Stimulated activated CD4-positive, alpha-beta T cell treated with anti-CD3 and anti-CD28 coated beads, Interleukin-12 subunit alpha, Interleukin-12 subunit beta, amount 100 ng/mL, for 24 hours (primary cell): ENCODE data around the gene INPP4B.

Experiments used
- DNase-seq, 2 experiments: peaks; one replicate each; pipeline ENCODE4 v3.0.0-alpha.2; 2020; ENCODE audit warnings: low read depth in 2 of 2

The INPP4B gene

GRCh38 chr4:142581881-142582280 lies 264.2 kb downstream of the INPP4B start:
- DNase-seq = no peak

- no peak for DNase-seq
These were observed 266.7 kb downstream of the INPP4B start for GRCh38 chr4:142579443-142579842.

GRCh38 chr4:142574306-142574705 lies 271.8 kb downstream of the INPP4B start:
- DNase-seq = no peak

GRCh38 chr4:142572071-142572470 lies 274.0 kb downstream of the INPP4B start:
- no peak for DNase-seq

- DNase-seq = no peak
These were observed 278.3 kb downstream of the INPP4B start for GRCh38 chr4:142567620-142568451.

GRCh38 chr4:142567199-142567598 lies 278.9 kb downstream of the INPP4B start:
- DNase-seq = peak; percentile 37 to 38

- no peak for DNase-seq
These were observed 279.3 kb downstream of the INPP4B start for GRCh38 chr4:142566777-142567176.

GRCh38 chr4:142566243-142566642 lies 279.9 kb downstream of the INPP4B start:
- DNase-seq = no peak

- DNase-seq = no peak
These were observed 280.3 kb downstream of the INPP4B start for GRCh38 chr4:142565771-142566170.

- no peak for DNase-seq
These were observed 282.3 kb downstream of the INPP4B start for GRCh38 chr4:142563682-142564291.

- DNase-seq = no peak
These were observed 286.1 kb downstream of the INPP4B start for GRCh38 chr4:142559986-142560385.

GRCh38 chr4:142558851-142559250 lies 287.2 kb downstream of the INPP4B start:
- DNase-seq = no peak

- DNase-seq = no peak
These were observed 288.8 kb downstream of the INPP4B start for GRCh38 chr4:142557239-142557801.

- DNase-seq = no peak
These were observed 289.4 kb downstream of the INPP4B start for GRCh38 chr4:142556570-142557238.

GRCh38 chr4:142556048-142556447 lies 290.1 kb downstream of the INPP4B start:
- no peak for DNase-seq

- DNase-seq = no peak
These were observed 291.7 kb downstream of the INPP4B start for GRCh38 chr4:142554412-142554811.

- DNase-seq = no peak
These were observed 294.4 kb downstream of the INPP4B start for GRCh38 chr4:142551517-142552305.

GRCh38 chr4:142550965-142551364 lies 295.1 kb downstream of the INPP4B start:
- no peak for DNase-seq

GRCh38 chr4:142549726-142550463 lies 296.2 kb downstream of the INPP4B start:
- DNase-seq = no peak

- no peak for DNase-seq
These were observed 296.9 kb downstream of the INPP4B start for GRCh38 chr4:142549248-142549647.

- DNase-seq = no peak
These were observed 297.6 kb downstream of the INPP4B start for GRCh38 chr4:142548491-142548890.
